HCT116 (cell line): ENCODE data around the gene SPRN.

ENCODE experiments used
- EZH2phosphoT487 ChIP-seq: fragments of 200-600 bp; IDR thresholded peaks from 2 replicates; pipeline ENCODE4 v1.6.1; 2018; ENCODE audit warnings: antibody characterized with exemption, borderline replicate concordance
- POLR2A ChIP-seq: IDR thresholded peaks from 2 replicates; pipeline ENCODE4 v1.7.0; 2011; ENCODE audit warnings: borderline replicate concordance; ENCODE audit not compliant: insufficient read depth, insufficient read length; ENCODE audit errors: extremely low read depth
- ZBTB33 ChIP-seq: IDR thresholded peaks from 2 replicates; pipeline ENCODE4 v1.6.1; 2011; ENCODE audit warnings: mild to moderate bottlenecking, low read length, moderate library complexity; ENCODE audit not compliant: insufficient replicate concordance; ENCODE audit errors: extremely low read depth
- TF ChIP-seq, protein P1 (sequence below), 3 experiments: fragments of 200-600 bp in 1 of 3; sonication (generic) in 1 of 3; IDR thresholded peaks in 2 of 3; conservative IDR thresholded peaks in 1 of 3; 2 replicates each; pipeline ENCODE4 v1.5.1; 2012 to 2017; ENCODE audit warnings: low read depth in 2 of 3, low read length in 2 of 3, antibody characterized with exemption in 1 of 3, borderline replicate concordance in 1 of 3, control low read depth in 1 of 3, mild to moderate bottlenecking in 1 of 3, mixed read lengths in 1 of 3, mixed run types in 1 of 3, moderate library complexity in 1 of 3; ENCODE audit not compliant: insufficient read depth in 1 of 3

GRCh38 chr10:133393401-133394063 lies 30.9 kb downstream of the SPRN start:
- TF ChIP-seq, protein P1, sequence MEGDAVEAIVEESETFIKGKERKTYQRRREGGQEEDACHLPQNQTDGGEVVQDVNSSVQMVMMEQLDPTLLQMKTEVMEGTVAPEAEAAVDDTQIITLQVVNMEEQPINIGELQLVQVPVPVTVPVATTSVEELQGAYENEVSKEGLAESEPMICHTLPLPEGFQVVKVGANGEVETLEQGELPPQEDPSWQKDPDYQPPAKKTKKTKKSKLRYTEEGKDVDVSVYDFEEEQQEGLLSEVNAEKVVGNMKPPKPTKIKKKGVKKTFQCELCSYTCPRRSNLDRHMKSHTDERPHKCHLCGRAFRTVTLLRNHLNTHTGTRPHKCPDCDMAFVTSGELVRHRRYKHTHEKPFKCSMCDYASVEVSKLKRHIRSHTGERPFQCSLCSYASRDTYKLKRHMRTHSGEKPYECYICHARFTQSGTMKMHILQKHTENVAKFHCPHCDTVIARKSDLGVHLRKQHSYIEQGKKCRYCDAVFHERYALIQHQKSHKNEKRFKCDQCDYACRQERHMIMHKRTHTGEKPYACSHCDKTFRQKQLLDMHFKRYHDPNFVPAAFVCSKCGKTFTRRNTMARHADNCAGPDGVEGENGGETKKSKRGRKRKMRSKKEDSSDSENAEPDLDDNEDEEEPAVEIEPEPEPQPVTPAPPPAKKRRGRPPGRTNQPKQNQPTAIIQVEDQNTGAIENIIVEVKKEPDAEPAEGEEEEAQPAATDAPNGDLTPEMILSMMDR (IDR thresholded peaks at IDR 0.05 in 2 of 3, conservative IDR thresholded peaks at IDR 0.05 in 1 of 3; ENCODE audit: borderline replicate concordance in 1 of 3, insufficient read depth in 1 of 3, low read depth in 2 of 3, low read length in 2 of 3): no peak
- TF ChIP-seq POLR2A: no peak
- no peak for TF ChIP-seq EZH2phosphoT487
- no peak for TF ChIP-seq ZBTB33
